Epithelial cell of alveolus of lung (primary cell): ENCODE measurements around the gene APOL4. TPM values are rescaled to one million over a fixed set of nuclear protein-coding genes. Genes with fewer than 3 reads are reported as not detected.

Source experiments
- total RNA-seq: library from RNA; depleted of rRNA; stranded (reverse); fragments of >200 nt; gene quantifications from 2 replicates; pipeline ENCODE4 v1.2.1, GENCODE V29; 2015

The APOL4 gene
- total RNA-seq: 0.13 and 0.24 TPM in 2 replicates

GRCh38 chr22:36201630-36202319, at the start of gene APOL4:
APOL4 (minus strand) TSS chr22:36201809; CDS start chr22:36201734, 75 bp downstream.

GRCh38 chr22:36239401-36240171, 38.0 kb upstream of the APOL4 start, which contains the start of gene APOL2:
APOL2 (minus strand) TSS chr22:36239527; CDS start chr22:36233162, 6,365 bp downstream.

GRCh38 chr22:36160499-36160942, 41.1 kb downstream of the APOL4 start, which contains the start of gene APOL3:
APOL3 (minus strand) TSS chr22:36160755; CDS start chr22:36149055, 11,700 bp downstream.

Other genes starting within 250 kb of the APOL4 start
- 104 and 137 TPM in 2 replicates for gene RBFOX2, start 173.0 kb downstream of the APOL4 start, total RNA-seq
- 3.3 and 7.6 TPM in 2 replicates for gene APOL3, start 41.1 kb downstream of the APOL4 start, total RNA-seq
- 13.8 and 23.7 TPM in 2 replicates for gene APOL2, start 37.7 kb upstream of the APOL4 start, total RNA-seq
- 2.3 and 3.2 TPM in 2 replicates for gene APOL1, start 51.3 kb upstream of the APOL4 start, total RNA-seq
- gene MYH9, start 186.2 kb upstream of the APOL4 start, total RNA-seq: 232 and 792 TPM in 2 replicates